HG02852 (cell line): ENCODE results near the gene ATP8A2.
"Not testable (repeated sequence)": the region's sequence is repeated elsewhere in the genome, so short reads cannot be mapped to it uniquely, and the experiment has no call there.

ENCODE experiments used
- ATAC-seq: cut with Tn5 transposase; IDR thresholded peaks from one replicate; pipeline ENCODE4 v1.9.1; 2021; ENCODE audit warnings: mild to moderate bottlenecking, moderate library complexity; ENCODE audit not compliant: unreplicated experiment

ATP8A2 gene

GRCh38 chr13:25761041-25761440 lies 389.3 kb downstream of the ATP8A2 start:
- no peak for ATAC-seq

DNA sequence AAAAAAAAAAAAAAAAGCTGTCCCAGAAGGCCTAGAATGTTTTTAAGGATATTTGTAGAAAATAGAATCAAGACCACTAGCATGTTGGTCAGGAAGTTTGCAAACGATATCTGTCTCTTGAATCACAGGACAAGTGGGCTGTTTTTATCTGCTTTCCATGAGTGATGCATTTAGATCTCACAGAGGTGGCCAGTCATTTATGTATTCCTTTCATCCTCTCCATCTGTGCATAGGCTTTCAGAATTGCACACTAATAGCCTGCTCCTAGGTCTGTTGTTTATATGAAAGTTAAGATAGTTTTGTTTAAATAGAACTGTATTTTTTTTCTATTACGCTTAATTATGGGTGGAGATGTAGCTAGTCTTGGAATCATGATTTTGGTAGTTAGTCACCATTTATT lies 390.5 kb downstream of the ATP8A2 start:
- ATAC-seq: no peak

- no peak for ATAC-seq
These were observed 391.1 kb downstream of the ATP8A2 start for GRCh38 chr13:25762795-25763377.

GRCh38 chr13:25764378-25764777 lies 392.6 kb downstream of the ATP8A2 start:
- no peak for ATAC-seq

- no peak for ATAC-seq
These were observed 393.5 kb downstream of the ATP8A2 start for GRCh38 chr13:25765266-25765665.

DNA sequence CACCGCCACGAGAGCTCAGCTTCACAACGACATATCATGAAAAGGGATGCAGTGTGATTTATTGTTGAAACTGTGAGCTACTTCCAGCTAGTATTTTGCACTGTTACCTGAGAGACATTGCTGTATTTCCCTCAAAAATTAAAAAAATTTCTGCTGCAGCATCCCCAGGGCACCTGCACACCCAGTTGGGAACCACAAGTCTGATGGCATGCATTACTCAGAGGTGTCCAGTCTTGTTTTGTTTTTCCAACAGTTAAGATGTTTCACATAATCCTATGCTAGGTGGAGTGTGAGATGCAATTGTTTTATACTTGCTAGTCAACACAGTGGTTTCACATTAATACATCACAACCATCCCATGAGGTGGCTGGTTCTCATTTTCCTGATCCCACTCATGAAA lies 394.8 kb downstream of the ATP8A2 start:
- no peak for ATAC-seq

DNA sequence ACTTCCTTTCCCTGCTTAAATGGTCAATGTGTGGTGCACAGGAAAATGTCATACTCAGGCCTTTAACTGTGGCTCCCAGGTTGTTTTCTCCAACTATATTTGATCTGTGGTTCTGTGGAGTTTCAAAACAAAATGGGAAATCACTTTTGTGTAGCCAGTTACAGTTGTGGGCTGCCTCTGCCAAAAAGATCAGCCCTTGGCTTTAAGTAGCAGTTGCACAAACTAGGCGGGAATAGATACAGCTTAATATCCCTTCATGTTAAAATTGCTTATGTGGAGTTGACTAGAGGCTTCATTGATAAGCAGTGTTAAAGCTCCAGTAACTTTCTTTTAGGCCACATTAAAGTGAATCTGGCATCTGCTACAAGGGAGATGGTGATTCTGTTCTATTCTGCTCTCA lies 395.2 kb downstream of the ATP8A2 start:
- ATAC-seq: no peak

DNA sequence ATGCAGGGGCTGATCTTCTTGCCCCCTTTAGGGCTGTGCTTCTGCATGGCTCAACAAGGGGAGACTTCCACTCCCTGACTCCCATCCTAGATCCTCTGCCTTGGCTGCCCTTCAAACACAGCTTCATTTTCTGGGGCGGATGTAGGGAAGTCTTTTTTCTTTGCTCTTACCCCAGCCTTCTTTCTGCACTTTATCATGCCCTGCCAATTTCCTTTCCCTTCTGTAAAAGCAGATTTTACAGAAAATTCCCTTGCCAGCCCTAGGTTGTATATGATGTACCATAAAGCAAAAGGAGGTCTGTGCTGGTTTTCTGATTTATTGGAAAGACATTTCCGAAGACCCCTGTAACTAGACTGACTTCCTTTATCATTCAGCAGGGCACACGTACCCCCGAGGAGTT lies 396.6 kb downstream of the ATP8A2 start:
- no peak for ATAC-seq

GRCh38 chr13:25768838-25769237 lies 397.1 kb downstream of the ATP8A2 start:
- ATAC-seq: no peak

DNA sequence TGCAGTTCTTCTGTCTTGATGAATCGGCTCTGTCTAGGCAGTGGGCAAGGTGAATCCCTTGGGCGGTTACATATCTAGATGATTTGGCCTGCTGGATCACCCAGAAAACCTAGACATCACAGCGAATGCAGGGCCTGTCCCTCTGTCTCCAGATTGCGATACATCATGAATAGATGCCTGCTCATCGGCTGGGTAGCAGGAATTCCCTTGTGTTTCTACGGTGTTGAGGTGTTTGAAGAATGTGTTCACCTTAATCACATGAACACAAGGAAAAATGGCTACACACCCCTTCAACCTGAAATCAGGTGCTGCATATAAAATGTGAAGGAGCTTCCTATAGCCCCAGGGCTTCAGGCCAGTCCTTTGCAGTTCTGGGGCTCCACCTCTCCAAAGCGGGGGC lies 398.8 kb downstream of the ATP8A2 start:
- ATAC-seq: no peak

DNA sequence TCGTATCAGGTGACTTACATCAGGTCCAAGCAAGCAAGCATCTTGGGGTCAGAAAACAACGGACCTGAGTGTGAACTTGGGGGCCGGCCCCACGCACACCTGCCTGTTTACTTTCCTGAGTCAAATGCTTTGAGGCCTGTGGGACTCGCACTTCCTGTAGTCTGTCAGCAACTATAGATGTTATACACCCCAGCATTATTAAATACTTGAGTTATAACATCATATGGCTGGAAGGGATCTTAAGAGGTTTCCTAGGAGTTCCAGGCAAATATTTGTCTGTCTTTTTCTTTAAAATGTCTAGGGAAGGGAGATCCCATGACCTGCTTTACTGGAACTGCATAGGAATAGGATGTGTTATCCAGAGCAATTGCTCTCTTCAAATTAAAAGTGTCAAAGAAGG lies 399.4 kb downstream of the ATP8A2 start:
- no peak for ATAC-seq

DNA sequence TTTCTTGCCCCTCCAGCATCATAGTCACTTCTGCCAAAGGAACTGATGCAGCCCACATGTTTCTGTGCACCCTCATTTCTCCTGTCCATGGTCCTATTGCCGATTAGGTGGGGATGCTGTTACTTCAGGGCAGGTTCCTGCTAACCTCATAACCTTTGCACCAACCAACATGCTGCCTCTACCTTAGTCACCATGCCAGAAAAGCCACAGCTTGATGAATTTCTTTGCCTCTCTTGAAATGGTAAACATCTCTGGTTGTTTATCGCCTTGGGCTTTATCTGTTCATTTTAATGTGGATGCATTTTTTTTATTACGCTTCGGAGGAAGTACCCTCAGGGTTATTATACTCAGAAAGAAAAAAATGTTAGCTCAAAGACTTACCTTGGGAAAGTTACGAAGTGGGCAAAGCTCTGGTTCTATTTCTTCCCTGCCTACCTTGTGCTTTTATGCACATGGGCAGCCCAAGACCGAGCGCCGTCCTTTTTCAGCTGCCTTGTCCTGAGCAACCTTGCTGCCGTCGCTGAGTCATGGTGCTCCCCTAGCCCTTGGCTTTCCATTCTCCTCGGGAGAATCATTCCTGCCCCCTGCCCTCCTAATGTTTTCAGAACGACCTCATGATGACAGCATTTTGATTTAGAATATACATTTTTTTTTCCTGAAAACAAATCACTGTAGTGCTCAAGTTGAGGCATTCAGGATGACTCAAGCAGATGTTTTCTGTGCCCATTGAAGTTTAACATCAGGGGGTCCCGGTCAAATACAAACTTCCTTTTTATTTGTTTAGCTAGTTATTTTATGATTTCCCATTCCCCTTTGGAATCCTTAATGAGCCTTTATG lies 400.1 kb downstream of the ATP8A2 start:
- ATAC-seq: no peak

GRCh38 chr13:25772534-25772933 lies 400.8 kb downstream of the ATP8A2 start:
- not testable (repeated sequence) for ATAC-seq

DNA sequence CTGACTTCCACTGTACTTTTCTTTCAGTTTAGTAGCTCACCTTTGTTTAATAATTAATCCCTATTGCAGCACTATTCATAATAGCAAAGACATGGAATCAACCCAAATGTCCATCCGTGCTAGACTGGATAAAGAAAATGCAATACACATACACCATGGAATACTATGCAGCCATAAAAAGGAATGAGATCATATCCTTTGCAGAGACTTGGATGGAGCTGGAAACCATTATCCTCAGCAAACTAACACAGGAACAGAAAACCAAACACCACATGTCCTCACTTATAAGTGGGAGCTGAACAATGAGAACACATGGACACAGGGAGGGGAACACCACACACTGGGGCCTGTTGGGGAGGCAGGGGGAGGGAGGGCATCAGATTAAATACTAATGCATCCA lies 402.3 kb downstream of the ATP8A2 start:
- ATAC-seq: not testable (repeated sequence)

GRCh38 chr13:25775275-25775674 lies 403.5 kb downstream of the ATP8A2 start:
- ATAC-seq: no peak

DNA sequence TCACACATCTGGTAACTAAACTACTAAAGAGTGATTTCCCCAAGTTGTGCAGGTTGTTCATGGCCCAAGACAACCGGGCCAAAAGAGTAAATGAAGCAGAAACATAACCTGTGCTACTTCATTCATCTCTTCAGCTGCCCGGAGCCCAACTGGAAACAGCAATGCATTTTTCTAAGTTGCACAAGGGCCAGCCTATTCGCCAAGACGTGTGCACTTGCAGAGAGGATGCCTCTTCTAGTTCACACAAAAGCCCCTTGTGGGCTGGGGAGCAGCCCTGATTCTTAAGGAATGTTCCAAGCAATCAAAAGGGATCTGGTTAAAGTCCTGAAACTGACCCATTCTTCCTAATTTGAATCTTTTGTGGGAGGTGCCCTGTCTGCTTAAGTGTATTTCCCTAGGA lies 404.2 kb downstream of the ATP8A2 start:
- no peak for ATAC-seq

GRCh38 chr13:25776722-25777121 lies 404.9 kb downstream of the ATP8A2 start:
- ATAC-seq: no peak

- no peak for ATAC-seq
These were observed 405.7 kb downstream of the ATP8A2 start for GRCh38 chr13:25777509-25777908.

DNA sequence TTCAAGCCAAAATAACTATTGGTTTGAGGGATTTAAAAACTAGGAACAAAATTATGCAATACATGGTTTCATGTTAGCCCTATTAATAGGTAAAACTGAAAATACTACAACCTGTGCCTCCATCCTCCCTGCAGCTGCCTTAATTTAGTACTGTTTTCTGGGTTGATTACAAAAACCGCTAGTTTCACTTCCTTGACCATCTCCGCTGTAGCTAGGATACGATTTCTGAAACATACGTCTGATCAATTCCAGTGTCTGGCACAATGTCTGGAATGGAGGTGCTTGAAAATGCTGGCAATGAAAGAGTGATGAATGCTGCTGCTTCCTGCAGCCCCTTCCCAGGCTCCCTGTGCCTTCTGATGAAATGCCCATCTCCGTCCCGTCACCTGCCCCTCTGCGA lies 406.6 kb downstream of the ATP8A2 start:
- no peak for ATAC-seq

- no peak for ATAC-seq
These were observed 407.1 kb downstream of the ATP8A2 start for GRCh38 chr13:25778808-25779305.

DNA sequence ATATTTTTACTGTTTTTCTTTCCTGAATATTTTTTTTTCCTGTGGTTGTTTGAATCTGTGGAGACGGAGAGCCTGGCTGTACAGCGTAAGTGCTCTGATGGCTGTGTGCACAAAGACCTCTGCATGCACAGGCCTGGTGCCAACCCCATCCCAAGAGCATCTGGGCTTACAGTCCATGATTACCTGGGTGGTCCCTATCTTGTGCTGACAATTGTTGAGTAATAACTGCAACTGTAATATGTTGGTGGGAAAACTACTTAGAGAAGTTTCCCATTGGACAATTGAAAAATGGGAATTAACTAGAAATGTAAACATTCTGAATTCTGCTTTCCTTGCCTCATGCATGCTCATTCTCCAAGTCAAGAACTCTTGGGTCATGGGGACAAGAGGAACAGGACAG lies 411.3 kb downstream of the ATP8A2 start:
- ATAC-seq: no peak

DNA sequence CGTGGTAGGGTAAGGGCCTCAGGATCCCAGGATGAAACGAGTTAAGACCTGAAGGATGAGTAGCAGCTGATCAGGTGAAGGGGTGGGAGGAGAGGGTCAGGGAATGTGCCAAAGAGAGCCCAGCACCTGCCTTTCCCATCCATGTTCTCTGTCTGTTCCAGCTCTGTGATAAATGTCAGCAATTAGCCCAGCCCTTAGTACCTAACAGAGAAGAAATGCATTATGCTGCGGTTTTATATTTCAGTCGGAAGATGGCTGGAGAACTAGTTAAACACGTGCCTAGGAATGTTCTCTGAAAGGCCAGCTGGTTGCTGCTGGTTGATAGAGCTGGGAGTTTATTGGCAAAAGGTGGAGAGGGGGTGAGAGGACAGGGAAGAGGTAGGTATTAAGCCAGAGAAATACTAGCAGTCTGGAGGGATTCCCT lies 411.8 kb downstream of the ATP8A2 start:
- no peak for ATAC-seq
